Skeletal muscle cell (primary cell): ENCODE results near the gene BID.
"Not testable (repeated sequence)": the region's sequence is repeated elsewhere in the genome, so short reads cannot be mapped to it uniquely, and the experiment has no call there.

ENCODE experiments used
- DNase-seq: peaks from one replicate; pipeline ENCODE4 v3.0.0-alpha.2; 2010; ENCODE audit warnings: low read depth
- H3K4me3 ChIP-seq: 2 replicates; pipeline ENCODE4 v1.5.1; 2011; ENCODE audit warnings: low read depth, mild to moderate bottlenecking, control low read depth, low read length, moderate library complexity

The BID gene

GRCh38 chr22:17773606-17774205 is 563 bp downstream of the BID start:
- DNase-seq, result no peak
- H3K4me3 ChIP-seq, result peak overlapping the region; percentile 60

DNA sequence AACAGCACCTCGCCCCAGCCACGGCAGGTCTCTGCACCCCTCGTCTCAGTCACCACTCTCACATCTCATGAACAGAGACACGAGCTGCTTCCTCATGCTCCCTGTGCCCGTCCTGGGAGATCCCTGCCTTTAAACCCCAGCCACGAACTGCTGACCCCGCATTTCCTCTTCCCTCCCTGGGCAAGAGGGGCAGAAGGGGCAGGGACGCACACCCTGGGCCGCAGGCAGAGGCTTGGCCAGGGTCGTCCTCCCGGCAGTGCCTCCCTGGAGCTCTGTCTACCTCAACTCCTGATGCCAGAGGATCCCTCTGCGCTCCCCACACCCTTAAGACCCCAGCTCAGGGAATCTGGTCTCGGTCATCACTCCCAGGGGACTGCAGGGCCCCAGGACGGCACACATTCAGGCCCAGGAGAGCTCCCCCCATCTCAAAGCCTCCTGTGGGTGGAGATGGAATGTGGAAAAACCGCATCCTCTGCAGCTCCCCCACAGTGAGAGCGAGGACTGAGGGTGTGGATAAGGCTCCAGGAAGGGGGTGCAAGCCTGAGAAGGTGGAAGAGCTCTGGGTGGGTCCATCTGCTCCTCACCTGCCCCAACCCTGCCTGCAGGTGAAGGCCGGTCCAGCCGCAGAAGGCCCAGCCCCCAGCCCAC is 1.2 kb downstream of the BID start:
- no peak for DNase-seq
- H3K4me3 ChIP-seq, result peak overlapping the region; percentile 60

DNA sequence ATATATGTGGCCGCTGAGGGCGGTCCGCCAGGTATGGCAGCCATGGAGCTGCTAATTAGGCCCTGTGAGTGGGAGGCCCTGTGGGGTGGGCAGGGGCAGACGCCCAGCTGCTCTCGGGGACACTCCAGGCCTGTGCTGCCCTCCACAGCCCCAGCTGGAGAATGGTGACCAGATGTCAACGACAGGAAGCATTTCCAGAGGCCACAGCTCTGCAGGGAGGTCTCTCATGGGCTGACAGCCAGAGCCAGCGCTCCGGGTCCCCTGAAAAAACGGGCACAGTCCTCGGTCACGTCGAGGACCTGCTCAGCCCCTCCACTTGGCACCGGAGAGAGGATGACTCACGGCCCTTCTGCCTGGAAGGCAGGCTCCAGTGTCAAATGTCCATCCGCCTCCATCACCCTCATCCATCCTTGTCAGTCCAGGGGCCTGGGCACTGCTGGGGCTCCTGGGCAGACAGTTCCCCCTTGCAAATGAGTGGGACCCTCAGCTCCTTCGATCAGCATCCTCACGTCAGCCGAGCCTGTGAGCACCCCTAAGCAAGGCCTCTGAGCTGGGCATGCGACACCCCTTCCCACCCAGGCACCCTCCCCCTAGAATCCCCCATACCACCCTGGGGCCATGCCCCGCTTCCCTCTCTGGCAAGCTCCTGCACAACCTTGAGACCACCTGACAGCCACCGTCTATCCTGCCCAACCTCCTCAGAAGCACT is 1.9 kb downstream of the BID start:
- DNase-seq, result no peak
- peak overlapping the region; percentile 60 for H3K4me3 ChIP-seq

DNA sequence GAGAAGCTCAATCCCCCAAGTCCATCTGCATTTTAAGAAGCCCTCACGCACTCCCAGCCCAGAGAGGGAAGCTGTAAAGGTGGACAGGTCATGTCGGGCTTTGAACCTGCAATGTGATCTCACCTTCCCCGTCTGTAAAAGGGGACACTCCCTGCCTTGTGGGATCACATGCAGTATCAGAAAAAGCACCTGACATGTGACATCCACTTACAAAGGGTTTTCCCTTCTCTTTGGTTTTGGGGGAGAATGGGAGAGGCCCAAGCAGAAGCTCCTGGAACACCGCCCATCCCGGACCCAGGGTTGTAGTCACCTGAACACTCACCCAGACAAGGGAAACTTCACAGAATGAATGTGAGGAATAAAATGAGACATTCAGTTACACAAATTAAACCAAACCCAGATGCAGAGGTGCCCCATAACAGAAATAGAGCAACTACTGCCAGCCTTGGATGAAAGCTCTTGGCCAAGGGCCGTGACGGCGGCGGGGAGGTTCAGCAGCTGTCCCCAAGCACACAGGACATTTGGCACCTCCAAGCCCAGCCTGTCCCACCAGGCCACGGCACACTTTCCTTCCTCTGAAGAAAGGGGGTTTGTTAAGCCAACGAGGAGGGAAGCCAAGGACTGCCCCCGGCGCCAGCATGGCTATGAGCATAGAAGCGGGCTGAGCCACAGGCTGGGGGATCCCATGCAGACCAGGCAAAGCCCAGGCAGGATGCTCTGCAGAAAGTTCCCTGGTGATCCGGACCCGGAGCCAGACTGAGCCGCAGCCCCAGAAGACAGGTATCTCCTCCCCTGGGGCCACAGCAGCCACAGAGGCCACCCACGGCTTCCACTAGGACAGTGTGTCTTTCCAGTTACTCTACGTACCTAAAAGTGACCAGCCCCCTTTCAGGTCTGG is 3.8 kb downstream of the BID start:
- no peak for DNase-seq
- H3K4me3 ChIP-seq, result no peak overlapping the region

GRCh38 chr22:17769716-17770082 is 4.6 kb downstream of the BID start:
- no peak overlapping the region for H3K4me3 ChIP-seq
- DNase-seq, result no peak

- H3K4me3 ChIP-seq, result no peak overlapping the region
These were observed 5.1 kb downstream of the BID start for GRCh38 chr22:17769013-17769715.

DNA sequence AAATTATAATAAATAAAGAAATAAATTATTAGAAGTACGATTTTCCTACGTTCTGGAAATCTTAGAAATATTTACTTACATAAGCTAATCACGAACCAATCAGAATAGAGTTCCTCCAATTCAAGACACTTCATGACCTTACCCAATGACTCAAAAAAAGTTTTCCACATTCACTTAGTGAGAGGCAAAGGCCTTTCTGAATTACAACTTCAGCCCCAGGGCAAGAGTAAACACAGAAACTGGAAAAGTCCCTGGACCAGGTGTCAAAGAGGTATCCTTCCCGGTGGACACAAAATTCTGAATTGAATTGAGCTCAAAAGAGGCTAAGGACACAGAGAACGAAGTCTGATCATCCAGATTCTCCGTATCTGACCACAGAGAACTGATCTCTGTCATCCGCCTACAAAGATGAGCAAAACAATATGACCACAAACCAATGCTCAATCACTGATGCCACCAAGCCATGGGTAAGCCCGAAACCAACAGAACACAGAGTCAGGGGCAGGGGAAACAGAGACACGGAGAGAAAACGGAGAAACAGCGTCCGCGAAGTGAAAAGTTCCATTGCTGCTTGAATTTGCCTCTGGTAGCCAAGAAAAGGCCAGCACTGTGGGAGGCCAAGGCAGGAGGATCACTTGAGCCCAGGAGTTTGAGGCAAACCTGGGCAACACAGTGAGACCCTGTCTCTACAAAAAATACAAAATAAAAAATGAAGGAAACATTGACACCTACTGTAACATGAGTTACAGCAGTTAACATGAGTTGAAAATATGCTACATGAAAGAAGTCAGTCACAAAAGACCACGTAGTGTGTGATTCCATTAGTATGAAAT is 6.8 kb downstream of the BID start:
- H3K4me3 ChIP-seq, result no peak overlapping the region

More at GRCh38 chr22:17769013-17769715, 5.1 kb downstream of the BID start:
- no peak for DNase-seq

GRCh38 chr22:17764852-17765251 is 9.4 kb downstream of the BID start:
- H3K4me3 ChIP-seq, DNase-seq: not testable (repeated sequence)

More for the DNA sequence above, 6.8 kb downstream of the BID start:
- no peak for DNase-seq

- no peak for DNase-seq
- no peak overlapping the region for H3K4me3 ChIP-seq
These were observed 10.2 kb downstream of the BID start for GRCh38 chr22:17764036-17764435.

- H3K4me3 ChIP-seq, DNase-seq: not testable (repeated sequence)
These were observed 10.8 kb downstream of the BID start for GRCh38 chr22:17763442-17763841.

DNA sequence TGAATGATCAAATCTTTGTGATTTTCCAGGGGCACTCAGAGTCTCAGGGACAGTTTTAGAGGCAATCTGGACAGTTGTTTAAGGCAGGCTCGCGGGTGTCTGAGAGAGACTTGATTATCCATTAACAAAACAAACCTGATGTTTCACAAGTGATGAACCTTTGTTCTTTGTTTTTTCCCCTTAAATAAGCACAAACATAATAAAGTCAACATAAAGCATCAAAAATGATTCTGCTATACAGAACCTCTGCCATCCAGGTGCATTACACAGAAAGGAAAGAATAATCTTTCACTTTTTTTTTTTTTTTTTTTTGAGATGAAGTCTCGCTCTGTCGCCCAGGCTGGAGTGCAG is 13.2 kb downstream of the BID start:
- no peak overlapping the region for H3K4me3 ChIP-seq
- DNase-seq, result no peak

DNA sequence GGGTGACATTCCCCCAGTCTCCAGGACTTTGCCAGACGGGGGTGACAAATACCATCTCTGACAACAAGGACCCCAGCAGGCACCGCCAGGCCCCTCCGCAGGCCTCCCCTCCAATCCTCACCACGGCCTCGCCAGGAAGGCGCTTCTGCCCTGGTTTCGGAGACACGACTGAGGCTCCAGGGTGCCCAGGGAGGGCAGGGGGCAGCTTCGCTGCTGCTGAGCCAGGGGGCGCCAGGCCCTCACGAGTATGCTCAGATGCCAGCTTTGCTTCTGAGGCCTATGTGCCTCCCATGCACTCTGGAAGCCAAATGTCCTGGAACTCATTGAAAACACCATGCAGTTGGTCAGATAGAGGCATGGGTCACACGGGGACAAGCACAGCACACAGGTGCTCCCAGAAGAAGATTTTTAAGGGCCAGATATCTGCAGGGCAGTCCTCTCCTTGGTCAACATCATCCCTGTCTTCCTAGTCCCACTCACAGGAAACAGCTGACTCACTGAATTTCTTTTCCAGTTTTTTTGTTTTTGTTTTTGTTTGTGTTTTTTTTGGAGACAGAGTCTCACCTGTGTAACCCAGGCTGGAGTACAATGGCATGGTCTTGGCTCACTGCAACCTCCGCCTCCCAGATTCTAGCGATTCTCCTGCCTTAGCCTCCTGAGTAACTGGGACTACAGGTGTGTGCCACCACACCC is 19.9 kb downstream of the BID start:
- H3K4me3 ChIP-seq, result no peak overlapping the region
- no peak for DNase-seq

DNA sequence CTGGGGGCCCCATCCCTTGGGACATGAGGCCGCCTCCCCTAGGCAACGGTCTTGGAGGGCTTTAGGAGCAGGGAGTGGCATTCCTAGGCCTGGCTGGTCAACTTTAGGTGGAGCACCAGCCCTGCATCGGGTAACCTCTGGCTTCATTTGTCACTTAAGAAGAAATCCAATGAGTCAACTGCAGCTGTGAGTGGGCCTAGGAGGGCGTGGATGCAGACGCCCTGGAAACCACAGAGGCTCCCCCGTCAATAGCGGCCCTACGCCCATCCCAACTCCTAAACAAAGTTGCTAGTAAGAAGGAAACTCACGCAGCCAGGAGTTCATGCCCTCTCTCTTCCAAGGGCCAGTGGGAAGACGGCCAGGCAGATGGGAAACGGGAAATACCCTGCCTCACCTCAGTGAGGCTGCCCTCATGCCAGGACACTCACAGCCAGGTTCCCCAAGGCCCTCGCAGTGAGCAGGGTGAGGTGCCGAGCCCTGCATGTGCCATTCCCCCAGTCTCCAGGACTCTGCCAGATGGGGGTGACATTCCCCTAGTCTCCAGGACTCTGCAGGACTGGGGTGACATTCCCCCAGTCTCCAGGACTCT is 20.8 kb downstream of the BID start:
- DNase-seq, result no peak
- no peak overlapping the region for H3K4me3 ChIP-seq

DNA sequence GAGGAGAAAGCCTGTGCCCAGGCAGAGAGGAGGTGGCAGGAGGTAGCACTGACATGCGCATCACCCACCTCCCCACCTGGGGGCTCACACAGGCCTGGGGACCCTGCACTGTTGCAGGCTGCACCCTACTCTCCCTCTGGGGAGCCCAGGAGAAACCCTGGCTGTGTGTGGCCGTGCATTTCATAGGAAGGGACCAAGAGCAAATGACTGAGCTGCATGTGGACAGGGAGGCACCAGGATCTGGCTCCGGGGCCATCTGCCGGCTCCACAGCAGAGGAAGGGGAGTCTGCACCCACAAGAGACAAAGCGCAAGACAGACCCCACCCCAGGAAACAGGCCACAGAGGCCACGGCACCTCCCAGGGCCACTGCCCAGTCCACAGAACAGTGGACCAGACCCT is 22.7 kb downstream of the BID start:
- no peak for DNase-seq
- no peak overlapping the region for H3K4me3 ChIP-seq

DNA sequence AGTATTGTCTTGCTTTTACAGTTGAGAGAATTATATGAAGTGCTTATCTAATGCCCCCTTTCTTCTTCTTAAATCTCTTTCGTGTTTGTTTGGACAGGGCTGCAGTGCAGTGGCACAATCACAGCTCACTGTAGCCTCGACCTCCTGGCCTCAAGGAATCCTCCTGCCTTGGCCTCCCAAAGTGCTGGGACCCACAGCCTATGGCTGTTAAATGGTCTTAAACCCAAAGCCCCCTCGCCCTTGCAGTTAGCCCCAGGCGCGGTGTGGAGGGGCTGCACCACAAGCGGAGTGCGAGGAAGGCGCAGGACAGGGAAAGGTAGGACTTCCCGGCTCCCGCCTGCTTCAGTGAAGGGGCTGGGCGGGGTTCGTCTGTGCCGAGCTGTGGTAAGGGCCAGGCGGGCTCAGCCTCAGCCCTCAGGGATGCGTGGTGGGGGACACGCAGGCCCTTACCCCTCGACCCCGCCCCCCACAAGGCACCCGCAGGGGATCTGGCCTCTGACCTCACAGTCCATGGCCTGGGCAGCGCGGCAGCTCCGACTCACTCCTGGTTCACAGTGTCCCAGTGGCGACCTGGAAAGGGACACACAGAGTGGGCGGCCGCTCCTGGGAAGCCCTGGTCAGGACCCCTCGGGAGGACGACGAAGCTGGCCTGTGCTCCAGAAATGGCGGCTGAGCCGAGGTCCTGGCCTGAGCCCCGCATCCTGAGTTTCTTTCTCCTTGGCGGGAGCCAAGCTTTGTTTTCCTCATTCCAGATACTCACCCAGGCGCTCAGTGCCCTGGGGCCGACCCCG is 24.5 kb downstream of the BID start:
- H3K4me3 ChIP-seq, result no peak overlapping the region
- DNase-seq, result no peak

GRCh38 chr22:17748555-17749353 is 25.5 kb downstream of the BID start:
- DNase-seq, result no peak
- no peak overlapping the region for H3K4me3 ChIP-seq
